ENCODE data around the gene SNCAIP. TPM values are rescaled to one million over a fixed set of nuclear protein-coding genes. Genes with fewer than 3 reads are reported as not detected.

Gene SNCAIP
- total RNA-seq, 1 donor from 2014 or later, result 4.4 TPM

- ATAC-seq, result no peak
- intact Hi-C loops (cut with DNase I), result no loop called here
- TF ChIP-seq, protein P1, sequence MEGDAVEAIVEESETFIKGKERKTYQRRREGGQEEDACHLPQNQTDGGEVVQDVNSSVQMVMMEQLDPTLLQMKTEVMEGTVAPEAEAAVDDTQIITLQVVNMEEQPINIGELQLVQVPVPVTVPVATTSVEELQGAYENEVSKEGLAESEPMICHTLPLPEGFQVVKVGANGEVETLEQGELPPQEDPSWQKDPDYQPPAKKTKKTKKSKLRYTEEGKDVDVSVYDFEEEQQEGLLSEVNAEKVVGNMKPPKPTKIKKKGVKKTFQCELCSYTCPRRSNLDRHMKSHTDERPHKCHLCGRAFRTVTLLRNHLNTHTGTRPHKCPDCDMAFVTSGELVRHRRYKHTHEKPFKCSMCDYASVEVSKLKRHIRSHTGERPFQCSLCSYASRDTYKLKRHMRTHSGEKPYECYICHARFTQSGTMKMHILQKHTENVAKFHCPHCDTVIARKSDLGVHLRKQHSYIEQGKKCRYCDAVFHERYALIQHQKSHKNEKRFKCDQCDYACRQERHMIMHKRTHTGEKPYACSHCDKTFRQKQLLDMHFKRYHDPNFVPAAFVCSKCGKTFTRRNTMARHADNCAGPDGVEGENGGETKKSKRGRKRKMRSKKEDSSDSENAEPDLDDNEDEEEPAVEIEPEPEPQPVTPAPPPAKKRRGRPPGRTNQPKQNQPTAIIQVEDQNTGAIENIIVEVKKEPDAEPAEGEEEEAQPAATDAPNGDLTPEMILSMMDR (IDR thresholded peaks at IDR 0.05), result no peak
- Histone ChIP-seq H3K27ac (no peak overlapping the region), H3K4me3 (no peak overlapping the region), H3K27me3 (ENCODE audit: low read depth) (no peaks in the 10 kb centered on the region), H3K9me3 (no peaks in the 10 kb centered on the region), H3K4me1 (no peaks in the 10 kb centered on the region), H3K36me3 (no peaks in the 10 kb centered on the region)
- DNase-seq, result no peak
These were observed 91.1 kb downstream of the SNCAIP start for GRCh38 chr5:122402955-122403685.

DNA sequence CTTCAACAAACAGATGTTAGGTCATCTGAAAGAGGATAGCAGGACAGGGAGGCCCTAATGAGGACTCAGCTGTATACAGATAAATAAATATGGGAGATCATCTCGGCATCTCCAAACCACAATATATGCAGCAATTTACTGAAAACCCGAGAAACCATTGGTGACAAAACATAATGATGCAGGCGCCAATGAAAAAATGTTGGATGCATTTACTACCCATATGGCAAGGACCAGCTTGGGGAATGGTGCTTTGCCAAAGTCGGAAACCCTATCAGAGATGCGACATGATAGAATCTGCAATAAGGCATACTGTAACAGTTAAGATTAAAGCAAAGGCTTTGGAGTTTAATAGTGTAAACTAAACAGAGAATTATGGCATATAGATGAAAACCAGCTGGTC is 92.0 kb downstream of the SNCAIP start:
- TF ChIP-seq, protein P1 (IDR thresholded peaks at IDR 0.05), result no peak
- no peaks in the 10 kb centered on the region for H3K9me3 ChIP-seq
- no peaks in the 10 kb centered on the region for H3K4me1 ChIP-seq
- DNase-seq, result no peak
- H3K4me3 ChIP-seq, result no peak overlapping the region
- no peak overlapping the region for H3K27ac ChIP-seq
- ATAC-seq, result no peak
- H3K36me3 ChIP-seq, result no peaks in the 10 kb centered on the region
- intact Hi-C loops (cut with DNase I), result no loop called here
- H3K27me3 ChIP-seq (ENCODE audit: low read depth), result no peaks in the 10 kb centered on the region

- ATAC-seq (no peak), DNase-seq (no peak)
- intact Hi-C loops (cut with DNase I), result no loop called here
- Histone ChIP-seq H3K9me3 (no peaks in the 10 kb centered on the region), H3K27ac (no peak overlapping the region), H3K27me3 (ENCODE audit: low read depth) (no peaks in the 10 kb centered on the region), H3K4me3 (no peak overlapping the region), H3K36me3 (no peaks in the 10 kb centered on the region), H3K4me1 (no peaks in the 10 kb centered on the region)
- TF ChIP-seq, protein P1 (IDR thresholded peaks at IDR 0.05), result no peak
These were observed 92.8 kb downstream of the SNCAIP start for GRCh38 chr5:122404653-122405362.

DNA sequence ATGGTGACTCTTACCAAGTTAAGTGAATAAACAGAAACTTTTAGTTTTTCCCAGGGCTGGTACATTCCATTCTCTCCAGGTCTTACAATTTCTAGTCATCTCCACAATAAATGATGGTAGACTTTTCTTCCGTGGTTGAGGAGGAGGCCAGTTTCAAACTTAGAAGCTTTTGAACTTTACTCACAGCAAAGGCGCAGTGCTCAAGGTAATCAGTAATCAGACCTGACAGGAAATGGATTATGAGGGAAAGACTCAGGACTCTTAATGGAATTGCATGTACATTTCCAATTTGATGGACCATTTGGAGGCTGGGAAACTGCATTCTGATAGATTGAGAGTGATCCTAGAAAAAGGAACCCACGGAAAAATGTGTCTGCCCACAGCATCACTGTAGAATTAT is 93.7 kb downstream of the SNCAIP start:
- intact Hi-C loops (cut with DNase I), result no loop called here
- Histone ChIP-seq H3K9me3 (no peaks in the 10 kb centered on the region), H3K27me3 (ENCODE audit: low read depth) (no peaks in the 10 kb centered on the region), H3K4me3 (no peak overlapping the region), H3K4me1 (no peaks in the 10 kb centered on the region), H3K27ac (no peak overlapping the region), H3K36me3 (no peaks in the 10 kb centered on the region)
- TF ChIP-seq, protein P1 (IDR thresholded peaks at IDR 0.05), result no peak
- DNase-seq (no peak), ATAC-seq (no peak)

DNA sequence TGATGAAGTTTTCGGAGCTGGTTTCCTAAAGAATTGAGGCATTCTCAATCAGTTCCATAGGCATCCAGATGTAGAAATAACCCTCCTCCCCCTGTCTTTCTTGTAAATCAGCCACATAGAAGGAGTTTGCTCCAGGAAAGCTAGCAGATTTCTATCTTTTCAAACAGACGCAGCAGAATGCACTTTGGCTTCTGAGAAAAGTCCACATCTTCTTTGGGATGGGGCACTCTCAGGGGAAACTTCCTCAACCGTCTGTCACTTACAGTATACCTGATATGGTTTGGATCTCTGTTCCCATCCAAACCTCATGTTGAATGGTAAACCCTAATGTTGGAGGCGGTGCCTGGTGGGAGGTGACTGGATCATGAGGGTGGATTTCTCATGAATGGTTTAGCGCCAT is 94.1 kb downstream of the SNCAIP start:
- Histone ChIP-seq H3K27me3 (ENCODE audit: low read depth) (no peaks in the 10 kb centered on the region), H3K27ac (no peak overlapping the region), H3K4me1 (no peaks in the 10 kb centered on the region), H3K36me3 (no peaks in the 10 kb centered on the region), H3K4me3 (no peak overlapping the region), H3K9me3 (no peaks in the 10 kb centered on the region)
- TF ChIP-seq, protein P1 (IDR thresholded peaks at IDR 0.05), result no peak
- ATAC-seq, result no peak
- no peak for DNase-seq
- intact Hi-C loops (cut with DNase I), result no loop called here

Measured in lower lobe of right lung (tissue), 2 donors.